IMR-90 (cell line): Measurements from ENCODE around the gene MORN5.

ENCODE experiments used
- POLR2A ChIP-seq: IDR thresholded peaks from 2 replicates; pipeline ENCODE4 v1.6.1; 2012; ENCODE audit warnings: mild to moderate bottlenecking, low read depth, low read length
- RCOR1 ChIP-seq: IDR thresholded peaks from 2 replicates; pipeline ENCODE4 v1.6.1; 2012; ENCODE audit warnings: mild to moderate bottlenecking, low read length, improper control_type of control experiment; ENCODE audit not compliant: insufficient replicate concordance
- TF ChIP-seq, protein P1 (sequence below): conservative IDR thresholded peaks from 2 replicates; pipeline ENCODE4 v1.5.1; 2012; ENCODE audit warnings: mild to moderate bottlenecking, low read depth, low read length, improper control_type of control experiment

DNA sequence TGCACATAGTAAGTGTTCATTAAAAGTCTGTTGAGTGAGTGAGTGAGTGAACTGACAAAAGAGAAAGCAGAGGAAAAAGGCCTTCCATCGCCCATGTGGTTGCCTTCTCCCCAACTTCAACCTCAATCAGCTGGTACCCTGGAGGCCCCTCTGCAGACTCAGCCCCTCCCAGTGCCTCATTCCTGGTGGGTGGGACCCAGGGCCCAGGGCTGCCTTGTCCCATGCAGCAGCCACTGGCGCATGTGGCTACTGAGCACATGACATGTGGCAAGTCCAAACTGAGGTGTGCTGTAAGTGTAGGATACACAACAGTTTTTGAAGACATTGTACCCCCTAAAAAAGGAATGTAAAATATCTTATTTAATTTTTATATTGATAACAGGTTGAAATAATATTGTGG lies 29.7 kb upstream of the MORN5 start:
- TF ChIP-seq, protein P1, sequence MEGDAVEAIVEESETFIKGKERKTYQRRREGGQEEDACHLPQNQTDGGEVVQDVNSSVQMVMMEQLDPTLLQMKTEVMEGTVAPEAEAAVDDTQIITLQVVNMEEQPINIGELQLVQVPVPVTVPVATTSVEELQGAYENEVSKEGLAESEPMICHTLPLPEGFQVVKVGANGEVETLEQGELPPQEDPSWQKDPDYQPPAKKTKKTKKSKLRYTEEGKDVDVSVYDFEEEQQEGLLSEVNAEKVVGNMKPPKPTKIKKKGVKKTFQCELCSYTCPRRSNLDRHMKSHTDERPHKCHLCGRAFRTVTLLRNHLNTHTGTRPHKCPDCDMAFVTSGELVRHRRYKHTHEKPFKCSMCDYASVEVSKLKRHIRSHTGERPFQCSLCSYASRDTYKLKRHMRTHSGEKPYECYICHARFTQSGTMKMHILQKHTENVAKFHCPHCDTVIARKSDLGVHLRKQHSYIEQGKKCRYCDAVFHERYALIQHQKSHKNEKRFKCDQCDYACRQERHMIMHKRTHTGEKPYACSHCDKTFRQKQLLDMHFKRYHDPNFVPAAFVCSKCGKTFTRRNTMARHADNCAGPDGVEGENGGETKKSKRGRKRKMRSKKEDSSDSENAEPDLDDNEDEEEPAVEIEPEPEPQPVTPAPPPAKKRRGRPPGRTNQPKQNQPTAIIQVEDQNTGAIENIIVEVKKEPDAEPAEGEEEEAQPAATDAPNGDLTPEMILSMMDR, result no peak
- TF ChIP-seq POLR2A (no peak), RCOR1 (no peak)
